Immature natural killer cell (primary cell): Measurements from ENCODE around the gene ZNF189. TPM values are rescaled to one million over a fixed set of nuclear protein-coding genes. Genes with fewer than 3 reads are reported as not detected.
A peak's percentile ranks its signal among the peaks of the same experiment; 100 is the strongest.

Source experiments
- DNase-seq, 3 donors: peaks; one replicate each; pipeline ENCODE4 v3.0.0; 2022; ENCODE audit warnings: mixed read lengths in 1 of 3
- H3K27ac Mint-ChIP-seq, 6 donors: one replicate each; pipeline ENCODE4 v1.8.0; 2020; ENCODE audit warnings: mixed read lengths in 6 of 6, mild to moderate bottlenecking in 5 of 6, inconsistent platforms in 4 of 6, moderate library complexity in 3 of 6
- H3K27me3 Mint-ChIP-seq, 3 donors: one replicate each; pipeline ENCODE4 v1.8.0; 2020 to 2021; ENCODE audit warnings: low read depth in 3 of 3, mild to moderate bottlenecking in 3 of 3, mixed read lengths in 3 of 3, moderate library complexity in 3 of 3, inconsistent platforms in 1 of 3
- H3K36me3 Mint-ChIP-seq, 3 donors: one replicate each; pipeline ENCODE4 v1.8.0; 2020; ENCODE audit warnings: mixed read lengths in 3 of 3, inconsistent platforms in 2 of 3, mild to moderate bottlenecking in 2 of 3
- H3K4me1 Mint-ChIP-seq, 2 donors: one replicate each; pipeline ENCODE4 v1.8.0; 2020; ENCODE audit warnings: inconsistent platforms in 2 of 2, mild to moderate bottlenecking in 2 of 2, mixed read lengths in 2 of 2, moderate library complexity in 1 of 2
- H3K4me3 Mint-ChIP-seq, 5 donors: one replicate each; pipeline ENCODE4 v1.8.0; 2020; ENCODE audit warnings: mild to moderate bottlenecking in 5 of 5, mixed read lengths in 5 of 5, inconsistent platforms in 3 of 5, moderate library complexity in 3 of 5
- H3K9me3 Mint-ChIP-seq, 6 donors: one replicate each; pipeline ENCODE4 v1.8.0; 2020; ENCODE audit warnings: mild to moderate bottlenecking in 6 of 6, mixed read lengths in 6 of 6, inconsistent platforms in 4 of 6, moderate library complexity in 3 of 6
- polyA plus RNA-seq, 3 donors: library from polyadenylated mRNA; unstranded; fragments of 300-500 nt; fragmentation: Illumina TruSeq; gene quantifications; one replicate each; pipeline ENCODE4 v1.2.3, GENCODE V29; 2021

Gene ZNF189
- polyA plus RNA-seq, 3 donors from 2014 or later = 0.60 to 3.1 TPM; not detected in 1

GRCh38 chr9:101455656-101456240, 57.1 kb downstream of the ZNF189 start:
- no peak overlapping the region for H3K27ac Mint-ChIP-seq
- H3K9me3 Mint-ChIP-seq = peaks cover 0 to 7% (median 0%) of the 10 kb centered on the region in 6 donors
- no peaks in the 10 kb centered on the region for H3K36me3 Mint-ChIP-seq
- no peak overlapping the region for H3K4me3 Mint-ChIP-seq
- peaks cover 2 to 15% (median 6%) of the 10 kb centered on the region in 3 donors for H3K27me3 Mint-ChIP-seq
- no peak for DNase-seq
- H3K4me1 Mint-ChIP-seq = no peaks in the 10 kb centered on the region

DNA sequence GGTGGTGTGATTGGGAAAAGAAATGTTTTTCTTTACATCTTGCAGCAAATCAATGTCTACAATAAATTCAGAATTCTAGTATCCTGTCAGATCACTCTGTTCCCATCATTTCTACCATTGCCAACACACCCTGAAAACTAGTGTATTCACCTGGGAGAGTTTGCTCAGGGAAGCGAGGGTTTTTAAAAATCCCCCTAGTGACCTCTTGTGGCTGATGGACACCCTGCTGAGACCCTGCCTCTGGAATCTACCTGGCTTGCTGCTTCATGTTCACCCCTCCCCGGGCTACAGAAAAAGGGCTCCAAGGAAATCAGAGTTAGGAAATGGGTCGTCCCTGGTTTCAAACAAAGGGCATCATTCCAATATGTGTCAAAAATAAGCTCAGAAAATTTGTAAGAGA, 58.4 kb downstream of the ZNF189 start:
- Mint-ChIP-seq H3K4me3 (no peak overlapping the region), H3K36me3 (no peaks in the 10 kb centered on the region), H3K27ac (no peak overlapping the region), H3K27me3 (peaks cover 0 to 11% (median 6%) of the 10 kb centered on the region in 3 donors), H3K4me1 (no peaks in the 10 kb centered on the region), H3K9me3 (peaks cover 0 to 7% (median 0%) of the 10 kb centered on the region in 6 donors)
- no peak for DNase-seq

DNA sequence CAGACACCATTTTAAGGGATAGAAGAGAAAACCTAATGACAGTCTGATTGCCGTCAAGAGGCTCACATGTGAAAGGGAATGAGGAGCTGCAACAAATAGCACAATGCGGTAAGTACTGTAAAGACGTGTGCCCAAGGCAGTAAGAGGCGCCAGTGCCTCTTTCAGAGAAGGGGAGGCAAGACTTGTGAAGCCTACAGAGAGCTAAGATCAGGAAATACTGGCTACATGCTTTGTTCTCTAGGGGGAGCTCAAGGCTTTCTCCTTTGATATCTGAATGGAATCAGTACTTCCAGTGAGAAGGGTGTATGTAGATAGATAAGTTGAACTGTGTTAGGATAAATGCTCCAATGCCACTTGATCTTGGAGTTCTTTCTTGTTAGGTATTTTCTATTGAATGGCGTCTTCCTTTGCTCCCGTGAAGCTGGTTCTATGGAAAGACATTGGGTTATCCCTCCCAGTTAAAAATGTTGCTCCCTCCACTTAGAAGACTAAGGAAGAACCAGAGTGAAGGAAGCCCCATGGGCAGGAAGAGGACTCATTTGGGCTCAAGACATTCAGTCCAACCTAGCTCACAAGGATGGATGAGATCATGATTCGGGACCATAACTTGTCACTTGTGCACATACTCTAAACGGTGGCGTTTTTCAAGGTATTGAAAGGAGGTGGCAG, 60.4 kb downstream of the ZNF189 start:
- Mint-ChIP-seq H3K4me1 (no peaks in the 10 kb centered on the region), H3K27ac (no peak overlapping the region), H3K4me3 (no peak overlapping the region), H3K36me3 (no peaks in the 10 kb centered on the region), H3K9me3 (peaks cover 0 to 8% (median 0%) of the 10 kb centered on the region in 6 donors), H3K27me3 (peaks cover 0 to 8% (median under 1%) of the 10 kb centered on the region in 3 donors)
- peak; percentile 3 to 18 (median 3) for DNase-seq

Other genes with a start within 250 kb of the ZNF189 start
- not detected for gene BAAT, start 13.8 kb upstream of the ZNF189 start, polyA plus RNA-seq
- 1 to 10 TPM; 6.8 to 9.1 (median 8.8) TPM for gene MRPL50, start 233 bp upstream of the ZNF189 start, polyA plus RNA-seq
- not detected for gene ALDOB, start 36.9 kb downstream of the ZNF189 start, polyA plus RNA-seq
- 10 to 100 TPM; 19.8 to 57.0 (median 26.9) TPM for gene RNF20, start 135.0 kb downstream of the ZNF189 start, polyA plus RNA-seq
- gene PPP3R2, start 196.1 kb downstream of the ZNF189 start, polyA plus RNA-seq = not detected